Right ventricle myocardium superior (tissue), 1 donor: ENCODE data around the gene OR2A42. TPM values are rescaled to one million over a fixed set of nuclear protein-coding genes. Genes with fewer than 3 reads are reported as not detected.
"Not testable (repeated sequence)": the region's sequence is repeated elsewhere in the genome, so short reads cannot be mapped to it uniquely, and the experiment has no call there.

Source experiments
- ATAC-seq: fragments of 200-7000 bp; cut with Tn5 transposase; one replicate; pipeline ENCODE4 v1.9.1; 2020; ENCODE audit warnings: mild to moderate bottlenecking; ENCODE audit not compliant: poor library complexity
- DNase-seq: peaks from one replicate; pipeline ENCODE4 v3.0.0-alpha.2; 2020
- intact Hi-C: fragments of 100-400 bp; cut with DNase I; formaldehyde crosslinking; loops from one replicate; pipeline ENCODE4 v1.11.2; 2022
- long read RNA-seq: library from polyadenylated mRNA; unstranded; transcript quantifications from one replicate; pipeline ENCODE4 v2.0.0, GENCODE V29; 2021
- total RNA-seq: library from RNA; stranded (reverse); fragmentation: NEBNext Ultra II Directional; extraction: Animal tissue kit (Norgen Biotek cat#: 25700); gene quantifications from one replicate; pipeline ENCODE4 v1.2.1, GENCODE V29; 2021
- donor health status: DM: no; HTN: yes; CAD: no; lungs with severe emphysema.

Gene OR2A42
- total RNA-seq = not detected
- long read RNA-seq = 0 reads

- intact Hi-C loops, ATAC-seq, DNase-seq: not testable (repeated sequence)
These were observed at the start of gene OR2A42 for GRCh38 chr7:144239365-144239764. TSS of gene OR2A42 (minus strand) at chr7:144239605. CDS start at chr7:144232843, 6,762 bp downstream.

- DNase-seq, ATAC-seq, intact Hi-C loops: not testable (repeated sequence)
These were observed 47.9 kb upstream of the OR2A42 start for GRCh38 chr7:144287171-144287784.

GRCh38 chr7:144283716-144284115, 44.3 kb upstream of the OR2A42 start:
- intact Hi-C loops, ATAC-seq, DNase-seq: not testable (repeated sequence)

GRCh38 chr7:144282490-144282889, 43.1 kb upstream of the OR2A42 start:
- ATAC-seq, intact Hi-C loops: not testable (repeated sequence)
- DNase-seq = peak; percentile 21

GRCh38 chr7:144281981-144282380, 42.6 kb upstream of the OR2A42 start:
- ATAC-seq, DNase-seq, intact Hi-C loops: not testable (repeated sequence)

GRCh38 chr7:144280010-144280409, 40.6 kb upstream of the OR2A42 start:
- intact Hi-C loops, ATAC-seq, DNase-seq: not testable (repeated sequence)

GRCh38 chr7:144275281-144275680, 35.9 kb upstream of the OR2A42 start:
- ATAC-seq, intact Hi-C loops: not testable (repeated sequence)
- DNase-seq = peak; percentile 16

- intact Hi-C loops, DNase-seq, ATAC-seq: not testable (repeated sequence)
These were observed 29.8 kb upstream of the OR2A42 start, which contains the start of gene CTAGE8 for GRCh38 chr7:144269188-144269587. TSS of gene CTAGE8 (minus strand) at chr7:144269288. CDS start at chr7:144269250, 38 bp downstream.

- DNase-seq, intact Hi-C loops, ATAC-seq: not testable (repeated sequence)
These were observed 25.3 kb upstream of the OR2A42 start, which contains the start of gene OR2A7 for GRCh38 chr7:144264692-144265091. TSS of gene OR2A7 (minus strand) at chr7:144264792. CDS start at chr7:144259628, 5,164 bp downstream.

- DNase-seq, ATAC-seq, intact Hi-C loops: not testable (repeated sequence)
These were observed 22.7 kb upstream of the OR2A42 start for GRCh38 chr7:144262128-144262527.

- DNase-seq, ATAC-seq, intact Hi-C loops: not testable (repeated sequence)
These were observed 19.7 kb upstream of the OR2A42 start for GRCh38 chr7:144259067-144259466.

GRCh38 chr7:144256112-144256511, 16.7 kb upstream of the OR2A42 start:
- no peak for DNase-seq
- intact Hi-C loops = no loop called here
- ATAC-seq = no peak

GRCh38 chr7:144255471-144255897, 16.1 kb upstream of the OR2A42 start:
- ATAC-seq = no peak
- intact Hi-C loops = no loop called here
- DNase-seq = no peak

GRCh38 chr7:144252307-144252706, 12.9 kb upstream of the OR2A42 start:
- ATAC-seq, intact Hi-C loops, DNase-seq: not testable (repeated sequence)

GRCh38 chr7:144247674-144248330, 8.4 kb upstream of the OR2A42 start:
- DNase-seq, intact Hi-C loops, ATAC-seq: not testable (repeated sequence)

- ATAC-seq, DNase-seq, intact Hi-C loops: not testable (repeated sequence)
These were observed 7.6 kb upstream of the OR2A42 start for GRCh38 chr7:144246967-144247366.

GRCh38 chr7:144245372-144245771, 6.0 kb upstream of the OR2A42 start:
- DNase-seq, intact Hi-C loops, ATAC-seq: not testable (repeated sequence)

GRCh38 chr7:144238530-144239082, 799 bp downstream of the OR2A42 start:
- intact Hi-C loops, DNase-seq, ATAC-seq: not testable (repeated sequence)

- intact Hi-C loops, ATAC-seq: not testable (repeated sequence)
These were observed 6.4 kb downstream of the OR2A42 start for GRCh38 chr7:144233039-144233438.

More at GRCh38 chr7:144233039-144233438, 6.4 kb downstream of the OR2A42 start:
- not testable (repeated sequence) for DNase-seq
